H1 (cell line): ENCODE results near the gene ADPGK. TPM values are rescaled to one million over a fixed set of nuclear protein-coding genes. Genes with fewer than 3 reads are reported as not detected.

Source experiments
- CHD7 ChIP-seq: fragments of 300-600 bp; sonication (generic); IDR thresholded peaks from 2 replicates; pipeline ENCODE4 v1.7.1; 2012; ENCODE audit warnings: low read length, moderate library complexity, mild to moderate bottlenecking, inconsistent platforms; ENCODE audit not compliant: insufficient replicate concordance
- polyA plus RNA-seq, 7 experiments: library from polyadenylated mRNA; depleted of rRNA in 3 of 7; stranded (reverse) in 5 of 7; unstranded in 2 of 7; fragments of >200 nt in 5 of 7; fragments of 200-250 nt in 2 of 7; gene quantifications; 1 replicate in 5 of 7; 2 replicates in 1 of 7; 4 replicates in 1 of 7; pipeline versions ENCODE4 v1.2.1 to v1.2.3, GENCODE V29; 2011 to 2013; ENCODE audit warnings: missing spikeins in 2 of 7, mixed read lengths in 2 of 7
- total RNA-seq: library from RNA; stranded (reverse); fragmentation: NEBNext Ultra II Directional; extraction: Animal tissue kit (Norgen Biotek cat#: 25700); gene quantifications from 2 replicates; pipeline ENCODE4 v1.2.1, GENCODE V29; 2021

The ADPGK gene
- total and polyA plus RNA-seq, 2 of the 8 experiments (the other 6 are each of a cell fraction or from before 2014, with no cell fraction given), result 32.2 to 38.2 TPM

- no peak for TF ChIP-seq CHD7
Observed at GRCh38 chr15:72785841-72786240, 2.3 kb upstream of the ADPGK start (continued).
